DND-41 (cell line): ENCODE results near the gene RITA1.

ENCODE experiments used
- ATAC-seq: fragments of 200-7000 bp; cut with Tn5 transposase; 3 replicates; pipeline ENCODE4 v1.9.1; 2021; ENCODE audit warnings: low read depth; ENCODE audit not compliant: insufficient read depth
- DNase-seq: peaks from one replicate; pipeline ENCODE4 v3.0.0-alpha.2; 2020
- H2AFZ ChIP-seq: 2 replicates; pipeline ENCODE4 v1.6.0; 2012; ENCODE audit warnings: low read depth, low read length
- H3K27ac ChIP-seq: 2 replicates; pipeline ENCODE4 v1.5.1; 2012; ENCODE audit warnings: low read length, inconsistent platforms
- H3K27me3 ChIP-seq: fragments of 200-600 bp; sonication (generic); 2 replicates; pipeline ENCODE4 v1.6.0; 2012; ENCODE audit warnings: low read length, mild to moderate bottlenecking, inconsistent platforms; ENCODE audit not compliant: insufficient read depth, poor library complexity
- H3K36me3 ChIP-seq: 2 replicates; pipeline ENCODE4 v1.5.1; 2012; ENCODE audit warnings: low read length, inconsistent platforms; ENCODE audit not compliant: insufficient read depth
- H3K4me1 ChIP-seq: 2 replicates; pipeline ENCODE4 v1.5.1; 2012; ENCODE audit warnings: mild to moderate bottlenecking, low read length; ENCODE audit not compliant: insufficient read depth
- H3K4me2 ChIP-seq: 2 replicates; pipeline ENCODE4 v1.6.0; 2012; ENCODE audit warnings: mild to moderate bottlenecking, moderate library complexity, low read length, inconsistent platforms; ENCODE audit not compliant: insufficient read depth
- H3K4me3 ChIP-seq, 2 experiments: fragments of 200-600 bp in 1 of 2; shearing (Covaris generic) in 1 of 2; 2 replicates each; pipeline ENCODE4 v1.5.1; 2012 to 2016; ENCODE audit warnings: inconsistent platforms in 2 of 2, low read length in 2 of 2, mild to moderate bottlenecking in 2 of 2, low read depth in 1 of 2, moderate library complexity in 1 of 2
- H3K79me2 ChIP-seq: 2 replicates; pipeline ENCODE4 v1.6.0; 2012; ENCODE audit warnings: low read length, inconsistent platforms; ENCODE audit not compliant: insufficient read depth
- H3K9ac ChIP-seq: 2 replicates; pipeline ENCODE4 v1.6.0; 2012; ENCODE audit warnings: low read depth, mild to moderate bottlenecking, inconsistent platforms, low read length, moderate library complexity
- H3K9me3 ChIP-seq: 2 replicates; pipeline ENCODE4 v1.5.1; 2012; ENCODE audit warnings: low read length, moderate library complexity, mild to moderate bottlenecking, inconsistent platforms; ENCODE audit not compliant: insufficient read depth, severe bottlenecking
- H4K20me1 ChIP-seq: 2 replicates; pipeline ENCODE4 v1.6.0; 2012; ENCODE audit warnings: low read length; ENCODE audit not compliant: insufficient read depth
- EZH2 ChIP-seq: IDR thresholded peaks from 3 replicates; pipeline ENCODE4 v1.6.1; 2012; ENCODE audit warnings: borderline replicate concordance, low read depth, mild to moderate bottlenecking, moderate library complexity, low read length, inconsistent platforms; ENCODE audit not compliant: severe bottlenecking
- TF ChIP-seq, protein P1 (sequence below): IDR thresholded peaks from 2 replicates; pipeline ENCODE4 v1.5.1; 2012; ENCODE audit warnings: borderline replicate concordance, low read length, moderate library complexity, mild to moderate bottlenecking; ENCODE audit not compliant: poor library complexity, severe bottlenecking; ENCODE audit errors: extremely low read depth

The RITA1 gene

DNA sequence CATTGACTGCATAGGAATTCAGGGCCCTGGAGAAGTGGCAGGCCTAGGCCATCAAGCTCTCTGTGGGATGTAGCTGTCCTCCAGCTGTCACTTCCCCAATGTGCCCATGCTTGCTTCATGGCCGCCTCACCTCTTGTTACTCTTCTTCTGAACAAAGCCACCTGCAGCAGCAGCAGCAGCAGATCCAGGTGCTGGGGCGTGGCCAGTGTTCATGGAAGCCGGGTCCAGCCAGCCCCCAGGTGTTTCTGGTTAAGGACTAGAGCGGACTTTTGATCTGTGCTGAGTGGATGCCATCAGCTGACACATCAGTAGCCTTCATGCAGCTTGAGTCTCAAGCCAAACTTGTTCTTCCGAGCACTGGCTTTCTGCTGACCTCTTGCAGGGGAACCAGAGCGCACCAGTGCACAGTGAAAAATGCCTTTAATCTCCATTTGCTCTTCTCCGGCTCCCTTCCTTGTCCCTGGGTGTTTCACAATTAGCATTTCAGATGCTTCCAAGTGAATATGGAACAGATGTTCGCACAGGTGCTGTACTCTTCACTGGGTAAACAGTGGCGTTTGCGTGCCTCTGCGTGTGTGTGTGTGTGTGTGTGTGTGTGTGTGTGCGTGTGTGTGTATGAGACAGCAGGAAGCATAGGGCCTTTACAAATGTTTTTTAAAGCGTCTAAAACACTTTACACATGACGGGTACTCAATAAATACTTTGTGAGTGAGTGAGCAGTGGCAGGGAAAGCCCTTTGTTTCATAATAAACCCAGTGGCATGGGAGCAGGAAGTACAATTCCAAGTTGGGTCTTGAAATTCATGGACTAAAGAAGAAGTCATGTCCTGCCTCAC lies 55.9 kb downstream of the RITA1 start:
- no peaks in the 10 kb centered on the region for H3K9me3 ChIP-seq
- H3K79me2 ChIP-seq: 0 out of 2 replicates have a peak, but pooled peaks cover 3% of the 10 kb centered on the region
- H2AFZ ChIP-seq: no peak overlapping the region
- H3K27ac ChIP-seq: peak overlapping the region; percentile 44; the same call in 1 of the 2 replicates
- H3K4me3 ChIP-seq: no peak overlapping the region
- no peak overlapping the region for H3K4me2 ChIP-seq
- H3K27me3 ChIP-seq: no peaks in the 10 kb centered on the region
- no peak overlapping the region for H3K9ac ChIP-seq
- 0 out of 3 replicates have a peak, but pooled peaks have one; percentile 31 for ATAC-seq
- H3K4me1 ChIP-seq: no peaks in the 10 kb centered on the region
- TF ChIP-seq, protein P1, sequence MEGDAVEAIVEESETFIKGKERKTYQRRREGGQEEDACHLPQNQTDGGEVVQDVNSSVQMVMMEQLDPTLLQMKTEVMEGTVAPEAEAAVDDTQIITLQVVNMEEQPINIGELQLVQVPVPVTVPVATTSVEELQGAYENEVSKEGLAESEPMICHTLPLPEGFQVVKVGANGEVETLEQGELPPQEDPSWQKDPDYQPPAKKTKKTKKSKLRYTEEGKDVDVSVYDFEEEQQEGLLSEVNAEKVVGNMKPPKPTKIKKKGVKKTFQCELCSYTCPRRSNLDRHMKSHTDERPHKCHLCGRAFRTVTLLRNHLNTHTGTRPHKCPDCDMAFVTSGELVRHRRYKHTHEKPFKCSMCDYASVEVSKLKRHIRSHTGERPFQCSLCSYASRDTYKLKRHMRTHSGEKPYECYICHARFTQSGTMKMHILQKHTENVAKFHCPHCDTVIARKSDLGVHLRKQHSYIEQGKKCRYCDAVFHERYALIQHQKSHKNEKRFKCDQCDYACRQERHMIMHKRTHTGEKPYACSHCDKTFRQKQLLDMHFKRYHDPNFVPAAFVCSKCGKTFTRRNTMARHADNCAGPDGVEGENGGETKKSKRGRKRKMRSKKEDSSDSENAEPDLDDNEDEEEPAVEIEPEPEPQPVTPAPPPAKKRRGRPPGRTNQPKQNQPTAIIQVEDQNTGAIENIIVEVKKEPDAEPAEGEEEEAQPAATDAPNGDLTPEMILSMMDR: no peak
- no peak for TF ChIP-seq EZH2
- peaks cover 55% of the 10 kb centered on the region for H3K36me3 ChIP-seq
- DNase-seq: no peak
- H4K20me1 ChIP-seq: no peaks in the 10 kb centered on the region; the same call in 1 of the 2 replicates
